B cell (primary cell): Measurements from ENCODE around the gene LIN7A. TPM values are rescaled to one million over a fixed set of nuclear protein-coding genes. Genes with fewer than 3 reads are reported as not detected.

Experiments used
- ATAC-seq: fragments of 200-7000 bp; cut with Tn5 transposase; one replicate; pipeline ENCODE4 v1.10.0; 2021; ENCODE audit warnings: low read depth, mild to moderate bottlenecking, moderate number of reproducible peaks, moderate library complexity
- CTCF ChIA-PET: fragments of 350-600 bp; sonication (Branson Sonifier 250); formaldehyde crosslinking; loops from one replicate; lab custom pipeline; 2021; ENCODE audit warnings: antibody characterized with exemption, inconsistent platforms; lab: Charles Lee
- POLR2A ChIA-PET: fragments of 350-600 bp; sonication (Branson Sonifier 250); formaldehyde crosslinking; loops from one replicate; lab custom pipeline; 2021; ENCODE audit warnings: antibody characterized with exemption; lab: Charles Lee
- DNase-seq: peaks from one replicate; pipeline ENCODE4 v3.0.0; 2013
- H2AFZ ChIP-seq: 2 replicates; pipeline ENCODE4 v1.6.1; 2012; ENCODE audit warnings: mild to moderate bottlenecking, low read depth, low read length; ENCODE audit not compliant: insufficient read depth, poor library complexity, severe bottlenecking
- H3K27ac ChIP-seq, 2 donors: 1 replicate in 1 of 2; 2 replicates in 1 of 2; pipeline ENCODE4 v1.5.1; 2012 to 2013; ENCODE audit warnings: low read length in 2 of 2, mild to moderate bottlenecking in 2 of 2, moderate library complexity in 1 of 2
- H3K27me3 ChIP-seq, 4 experiments: fragments of 200-600 bp in 1 of 4; sonication (generic) in 1 of 4; replicated peaks in 1 of 4; 1 replicate in 2 of 4; 2 replicates in 2 of 4; pipeline versions ENCODE4 v1.6.1 to v1.7.0; 2013 to 2016; ENCODE audit warnings: low read length in 3 of 4, mild to moderate bottlenecking in 2 of 4, mixed read lengths in 1 of 4, moderate library complexity in 1 of 4; ENCODE audit not compliant: insufficient read depth in 4 of 4, control insufficient read depth in 3 of 4; ENCODE audit errors: control extremely low read depth in 1 of 4
- H3K36me3 ChIP-seq, 2 experiments: replicated peaks in 1 of 2; 1 replicate in 1 of 2; 2 replicates in 1 of 2; pipeline versions ENCODE4 v1.6.1 to v1.7.1; 2013; ENCODE audit warnings: low read length in 1 of 2; ENCODE audit not compliant: insufficient read depth in 2 of 2, control insufficient read depth in 1 of 2; ENCODE audit errors: control extremely low read depth in 1 of 2, extremely low read depth in 1 of 2
- H3K4me1 ChIP-seq, 2 donors: fragments of 200-600 bp in 1 of 2; sonication (generic) in 1 of 2; 1 replicate in 1 of 2; 2 replicates in 1 of 2; pipeline versions ENCODE4 v1.5.1 to v1.6.1; 2013 to 2017; ENCODE audit warnings: low read length in 2 of 2; ENCODE audit not compliant: control insufficient read depth in 2 of 2, insufficient read depth in 2 of 2
- H3K4me2 ChIP-seq: replicated peaks from 2 replicates; pipeline ENCODE3; 2012; ENCODE audit warnings: mild to moderate bottlenecking, low read depth, low read length; ENCODE audit not compliant: poor library complexity, severe bottlenecking
- H3K4me3 ChIP-seq, 5 experiments: fragments of 200-600 bp in 1 of 5; sonication (generic) in 1 of 5; 1 replicate in 3 of 5; 2 replicates in 2 of 5; pipeline versions ENCODE4 v1.5.1 to v1.7.0; 2011 to 2016; ENCODE audit warnings: low read length in 4 of 5, mild to moderate bottlenecking in 4 of 5, low read depth in 2 of 5, control low read depth in 1 of 5, moderate library complexity in 1 of 5; ENCODE audit not compliant: insufficient read depth in 1 of 5; ENCODE audit errors: control extremely low read depth in 1 of 5, extremely low read depth in 1 of 5
- H3K79me2 ChIP-seq: fragments of 200-600 bp; sonication (generic); one replicate; pipeline ENCODE4 v1.6.0; 2016; ENCODE audit warnings: low read length; ENCODE audit not compliant: control insufficient read depth, insufficient read depth
- H3K9ac ChIP-seq: fragments of 200-600 bp; sonication (generic); 2 replicates; pipeline ENCODE4 v1.6.1; 2017; ENCODE audit warnings: mild to moderate bottlenecking, low read length, moderate library complexity
- H3K9me3 ChIP-seq, 3 donors: one replicate each; pipeline versions ENCODE4 v1.6.1 to v1.7.1; 2013; ENCODE audit warnings: low read length in 2 of 3; ENCODE audit not compliant: control insufficient read depth in 2 of 3, insufficient read depth in 1 of 3; ENCODE audit errors: control extremely low read depth in 1 of 3
- H4K20me1 ChIP-seq: 2 replicates; pipeline ENCODE4 v1.6.0; 2012; ENCODE audit warnings: mild to moderate bottlenecking, low read length; ENCODE audit not compliant: insufficient read depth, control insufficient read depth, poor library complexity, severe bottlenecking
- H3K27ac Mint-ChIP-seq: one replicate; pipeline ENCODE4 v1.8.0; 2021; ENCODE audit warnings: mixed read lengths
- H3K27me3 Mint-ChIP-seq: one replicate; pipeline ENCODE4 v1.8.0; 2021; ENCODE audit warnings: mixed read lengths
- H3K4me1 Mint-ChIP-seq: one replicate; pipeline ENCODE4 v1.8.0; 2021; ENCODE audit warnings: mixed read lengths
- H3K4me3 Mint-ChIP-seq: one replicate; pipeline ENCODE4 v1.8.0; 2021; ENCODE audit warnings: mixed read lengths
- H3K9me3 Mint-ChIP-seq: one replicate; pipeline ENCODE4 v1.8.0; 2022; ENCODE audit warnings: mixed read lengths; ENCODE audit not compliant: insufficient read depth
- CTCF ChIP-seq: fragments of 200-600 bp; IDR thresholded peaks from one replicate; pipeline ENCODE4 v1.8.0; 2022; ENCODE audit warnings: antibody characterized with exemption, mild to moderate bottlenecking
- EZH2 ChIP-seq: IDR thresholded peaks from 2 replicates; pipeline ENCODE4 v1.6.1; 2012; ENCODE audit warnings: borderline replicate concordance, low read depth, mild to moderate bottlenecking, moderate library complexity, low read length; ENCODE audit not compliant: insufficient read depth, poor library complexity, severe bottlenecking
- WGBS: methylation state at CpG from one replicate; pipeline ENCODE4 v1.1.5; 2013; ENCODE audit warnings: missing lambda C conversion rate; ENCODE audit not compliant: insufficient coverage; 5-methylcytosine and 5-hydroxymethylcytosine counted together
- intact Hi-C: fragments of 100-400 bp; cut with micrococcal nuclease; formaldehyde crosslinking; loops from one replicate; pipeline ENCODE4 v1.10.0; 2022
- polyA plus RNA-seq: library from polyadenylated mRNA; depleted of rRNA; stranded (reverse); fragments of >200 nt; gene quantifications from 2 replicates; pipeline ENCODE4 v1.2.3, GENCODE V29; 2012
- total RNA-seq, 2 donors: library from RNA; stranded (reverse); fragments of 120-200 nt in 1 of 2; gene quantifications; 1 replicate in 1 of 2; 2 replicates in 1 of 2; pipeline versions ENCODE4 v1.2.3 to v1.2.4, GENCODE V29; 2013 to 2022

Gene LIN7A
- total and polyA plus RNA-seq, 2 donors (not counting 1 experiment from before 2014, with no cell fraction given): 0.10 TPM; not detected in 1

GRCh38 chr12:80756875-80757274 is 180.9 kb downstream of the LIN7A start:
- Histone ChIP-seq H2AFZ (no peak overlapping the region), H3K4me1 (no peaks in the 10 kb centered on the region), H3K36me3 (no peaks in the 10 kb centered on the region), H3K79me2 (no peaks in the 10 kb centered on the region), H3K9ac (no peak overlapping the region), H3K4me3 (no peak overlapping the region), H4K20me1 (no peaks in the 10 kb centered on the region), H3K27me3 (no peaks in the 10 kb centered on the region), H3K27ac (no peak overlapping the region), H3K4me2 (no peak overlapping the region), H3K9me3 (peaks cover 0 to 1% (median 0%) of the 10 kb centered on the region in 3 donors)
- ChIA-PET POLR2A (no interaction called here), CTCF (no interaction called here)
- WGBS: no CpG with 5 or more reads among the region's 1 CpG
- ATAC-seq (no peak), DNase-seq (no peak)
- TF ChIP-seq CTCF (no peak), EZH2 (no peak)
- H3K9me3 Mint-ChIP-seq: no peaks in the 10 kb centered on the region
- H3K4me1 Mint-ChIP-seq: no peaks in the 10 kb centered on the region
- no peaks in the 10 kb centered on the region for H3K27me3 Mint-ChIP-seq
- no peak overlapping the region for H3K4me3 Mint-ChIP-seq
- no peak overlapping the region for H3K27ac Mint-ChIP-seq
- intact Hi-C loops: no loop called here

GRCh38 chr12:80754274-80754673 is 183.5 kb downstream of the LIN7A start:
- Histone ChIP-seq H3K27me3 (no peaks in the 10 kb centered on the region), H2AFZ (no peak overlapping the region), H3K4me2 (no peak overlapping the region), H3K9ac (no peak overlapping the region), H4K20me1 (no peaks in the 10 kb centered on the region), H3K9me3 (peaks cover 0 to 1% (median 0%) of the 10 kb centered on the region in 3 donors), H3K4me3 (no peak overlapping the region), H3K79me2 (no peaks in the 10 kb centered on the region), H3K27ac (no peak overlapping the region), H3K4me1 (no peaks in the 10 kb centered on the region), H3K36me3 (no peaks in the 10 kb centered on the region)
- no CpG with 5 or more reads among the region's 3 CpGs for WGBS
- TF ChIP-seq CTCF: no peak
- no peak for TF ChIP-seq EZH2
- no peak overlapping the region for H3K4me3 Mint-ChIP-seq
- ATAC-seq (no peak), DNase-seq (no peak)
- H3K4me1 Mint-ChIP-seq: no peaks in the 10 kb centered on the region
- no peak overlapping the region for H3K27ac Mint-ChIP-seq
- intact Hi-C loops: no loop called here
- POLR2A ChIA-PET: no interaction called here
- H3K9me3 Mint-ChIP-seq: no peaks in the 10 kb centered on the region
- CTCF ChIA-PET: no interaction called here
- H3K27me3 Mint-ChIP-seq: no peaks in the 10 kb centered on the region
